ENCODE results near the gene AZU1.

GRCh38 chr19:876780-877314 is 49.2 kb downstream of the AZU1 start:
- no peak for TF ChIP-seq EP300 (IDR thresholded peaks at IDR 0.05)
- TF ChIP-seq CTCF (IDR thresholded peaks at IDR 0.05), result no peak
- no peak for TF ChIP-seq POLR2AphosphoS5 (IDR thresholded peaks at IDR 0.05)
- no peak for TF ChIP-seq POLR2A (IDR thresholded peaks at IDR 0.05)

Data from gastroesophageal sphincter (tissue), 3 donors.